ENCODE data around the gene SYF2.

DNA sequence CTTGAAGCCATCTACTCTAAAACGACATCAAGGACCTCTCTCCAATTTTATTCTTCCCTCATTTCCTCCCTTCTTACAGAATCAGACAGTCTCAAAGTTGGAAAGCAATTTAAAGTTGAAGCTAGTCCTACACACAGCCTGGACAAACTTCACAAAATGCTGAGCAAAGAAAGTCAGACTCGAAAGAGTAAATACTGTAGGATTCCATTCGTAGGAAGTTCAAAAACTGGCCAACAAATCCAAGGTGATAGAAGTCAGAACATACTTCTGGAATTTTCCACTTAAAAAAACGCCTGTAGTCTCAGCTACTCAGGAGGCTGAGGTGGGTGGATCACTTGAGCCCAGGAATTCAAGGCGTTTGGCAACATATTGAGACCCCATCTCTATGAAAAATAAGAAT lies 19.6 kb downstream of the SYF2 start:
- TF ChIP-seq CTCF (conservative IDR thresholded peaks at IDR 0.05; ENCODE audit: low read depth, low read length): no peak
- no peak for TF ChIP-seq EZH2 (IDR thresholded peaks at IDR 0.05; ENCODE audit: low read length, unreplicated experiment)
